Measurements from ENCODE around the gene GALT.
"Not testable (repeated sequence)": the region's sequence is repeated elsewhere in the genome, so short reads cannot be mapped to it uniquely, and the experiment has no call there.

Gene GALT

DNA sequence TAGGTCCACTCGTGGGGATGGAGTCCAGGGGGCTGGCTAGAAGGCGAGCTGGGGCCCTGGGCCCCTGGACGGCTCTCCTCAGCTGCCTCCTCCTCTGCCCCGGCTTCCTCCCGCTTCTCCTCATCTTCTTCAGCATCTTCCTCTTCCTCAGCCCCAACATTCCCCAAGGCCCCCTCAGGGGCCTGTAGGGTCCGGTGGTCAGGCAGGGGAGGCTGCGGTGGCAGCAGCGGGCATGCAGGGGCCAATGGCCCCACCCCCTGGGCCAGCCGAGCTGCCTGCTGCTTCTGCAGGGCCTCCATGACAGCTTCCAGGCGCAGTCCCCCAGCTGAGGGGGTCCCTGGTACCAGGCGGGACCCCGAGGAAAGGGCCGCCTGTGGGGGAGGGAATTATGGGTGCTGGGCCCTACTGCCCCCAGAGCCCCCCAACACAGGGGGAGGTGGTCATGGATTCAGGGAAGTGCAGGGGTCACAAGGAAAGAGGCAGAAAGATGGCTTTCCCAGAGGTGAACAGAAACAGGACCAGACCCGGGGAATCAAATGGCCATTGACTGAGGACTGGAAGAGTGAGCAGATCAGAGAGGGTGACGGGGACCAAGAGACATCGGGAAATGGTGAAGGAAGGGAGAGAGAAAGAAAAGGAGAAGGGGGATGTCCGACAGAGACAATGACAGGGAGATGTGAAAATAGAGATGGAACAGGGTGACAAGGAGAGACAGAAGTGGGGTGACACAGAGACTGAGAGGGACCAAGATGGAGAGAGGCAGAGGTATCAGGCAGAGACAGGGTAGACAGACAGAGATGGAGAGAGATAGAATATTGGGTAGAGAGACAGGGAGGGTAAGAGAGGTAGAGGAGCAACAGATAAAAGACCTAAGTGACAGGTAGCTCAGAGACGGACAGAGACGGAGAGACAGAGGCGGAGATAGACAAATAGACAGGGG lies 18.5 kb upstream of the GALT start:
- DNase-seq = no peak

DNA sequence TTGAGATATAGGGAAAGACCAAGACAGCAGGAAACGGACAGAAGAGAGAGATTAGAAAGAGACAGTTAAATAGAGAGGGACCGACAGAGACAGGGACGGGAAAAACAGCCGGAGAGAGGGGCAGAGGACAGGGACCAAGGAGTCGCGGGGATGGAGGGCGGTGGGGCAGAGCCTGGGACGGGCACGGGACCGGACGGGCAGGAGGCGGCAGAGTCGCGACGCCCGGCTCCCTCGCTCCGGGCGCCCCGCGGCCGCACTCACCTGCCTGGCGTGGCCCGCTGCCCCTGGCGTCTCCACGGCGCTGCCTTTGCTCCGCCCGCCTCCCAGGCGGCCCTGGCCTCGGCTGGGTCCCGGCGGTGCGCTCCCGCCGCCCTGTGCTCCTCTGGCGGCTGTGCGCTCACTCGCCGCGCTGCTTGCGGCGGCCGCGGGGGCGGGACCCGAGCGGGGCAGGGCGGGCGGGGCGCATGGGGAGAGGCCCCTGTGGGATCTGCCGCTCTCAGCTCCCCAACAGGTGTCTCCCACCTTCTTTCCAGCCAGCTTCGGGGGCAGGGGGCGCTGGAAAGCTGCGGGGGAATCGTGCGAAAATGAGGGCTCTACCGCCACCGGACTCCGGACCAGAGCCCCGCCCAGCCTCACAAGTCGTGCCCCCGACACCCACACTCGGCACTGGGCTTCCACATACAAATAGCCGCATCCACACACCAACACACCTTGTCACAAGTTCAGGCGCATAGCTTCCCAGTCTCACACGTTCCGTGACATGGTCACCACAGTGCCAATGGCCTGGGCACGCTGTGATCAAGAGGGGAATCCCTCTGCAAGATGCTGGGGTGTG lies 17.6 kb upstream of the GALT start, which contains the start of gene ARID3C:
Gene ARID3C (minus strand): TSS at position 411 of the 835 bp plus-strand sequence. CDS start 1,052 bp downstream, outside the sequence.
- no peak for DNase-seq

DNA sequence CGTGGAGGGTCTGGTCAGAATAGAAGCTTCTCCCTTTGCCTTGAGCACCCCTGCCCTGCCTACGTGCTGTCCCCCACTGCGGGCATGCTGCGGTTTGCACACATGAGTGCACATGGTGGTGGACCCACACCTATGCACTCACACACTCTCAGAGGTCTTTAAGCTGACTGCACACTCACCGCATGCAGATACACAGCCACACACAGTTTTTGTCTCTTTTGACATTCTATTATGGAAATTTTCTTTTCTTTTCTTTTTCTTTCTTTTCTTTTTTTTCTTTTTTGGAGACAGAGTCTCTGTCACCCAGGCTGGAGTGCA lies 17.0 kb upstream of the GALT start:
- DNase-seq = no peak

DNA sequence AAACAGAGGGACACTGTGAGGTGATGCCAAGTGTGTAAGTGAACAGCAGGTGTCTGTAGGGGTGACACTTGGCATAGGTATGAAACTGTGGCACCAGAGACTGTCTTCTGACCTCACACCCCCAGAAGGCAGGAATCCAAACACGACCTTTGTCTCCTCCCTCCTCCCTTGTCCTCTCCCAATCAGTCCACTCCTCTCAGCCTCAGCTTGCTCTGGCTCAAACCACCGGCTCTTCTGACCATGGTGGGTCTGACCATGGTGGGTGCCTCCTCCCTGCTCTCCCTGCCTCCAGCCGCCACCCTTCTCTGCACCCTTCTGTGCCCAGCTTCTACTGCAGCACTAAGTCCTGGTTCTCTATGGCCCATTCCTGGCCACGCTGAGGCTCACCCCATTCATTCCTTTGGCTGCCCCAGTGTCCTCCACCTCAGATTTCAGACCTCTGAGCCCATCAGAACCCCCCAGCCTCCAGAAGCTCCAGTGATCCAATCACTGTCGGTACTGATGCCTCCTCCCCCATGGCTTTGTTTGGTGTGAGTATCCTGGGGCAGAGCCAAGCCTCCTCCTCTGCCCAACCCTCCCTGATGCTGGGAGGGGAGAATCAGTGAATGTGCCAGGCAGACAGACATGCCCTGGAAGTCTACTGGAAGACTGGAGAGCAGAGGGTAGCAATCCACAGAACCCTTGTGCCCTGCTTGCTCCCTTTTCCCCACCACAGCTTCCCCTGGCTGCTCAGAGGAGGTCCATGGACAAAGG lies 15.9 kb upstream of the GALT start:
- DNase-seq = no peak

DNA sequence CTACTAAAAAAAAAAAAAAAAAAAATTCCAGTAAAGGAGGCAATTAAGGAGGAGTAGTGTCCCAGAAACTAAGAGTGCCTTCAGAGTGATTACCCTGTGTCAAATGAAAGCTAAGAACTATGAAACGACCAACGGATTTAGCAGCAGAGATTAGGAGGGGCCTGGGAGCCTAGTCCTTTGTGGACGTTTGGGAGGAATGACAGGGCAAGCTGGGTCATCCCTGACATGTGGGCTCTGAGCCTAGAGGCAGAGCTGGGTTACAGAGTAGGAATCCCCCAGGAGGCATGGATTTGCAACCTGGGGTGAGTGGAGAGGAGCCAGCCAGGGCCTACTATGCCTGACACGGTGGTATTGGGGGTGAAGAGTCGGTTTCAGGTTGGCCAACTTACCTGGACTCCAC lies 13.3 kb upstream of the GALT start:
- DNase-seq = no peak

DNA sequence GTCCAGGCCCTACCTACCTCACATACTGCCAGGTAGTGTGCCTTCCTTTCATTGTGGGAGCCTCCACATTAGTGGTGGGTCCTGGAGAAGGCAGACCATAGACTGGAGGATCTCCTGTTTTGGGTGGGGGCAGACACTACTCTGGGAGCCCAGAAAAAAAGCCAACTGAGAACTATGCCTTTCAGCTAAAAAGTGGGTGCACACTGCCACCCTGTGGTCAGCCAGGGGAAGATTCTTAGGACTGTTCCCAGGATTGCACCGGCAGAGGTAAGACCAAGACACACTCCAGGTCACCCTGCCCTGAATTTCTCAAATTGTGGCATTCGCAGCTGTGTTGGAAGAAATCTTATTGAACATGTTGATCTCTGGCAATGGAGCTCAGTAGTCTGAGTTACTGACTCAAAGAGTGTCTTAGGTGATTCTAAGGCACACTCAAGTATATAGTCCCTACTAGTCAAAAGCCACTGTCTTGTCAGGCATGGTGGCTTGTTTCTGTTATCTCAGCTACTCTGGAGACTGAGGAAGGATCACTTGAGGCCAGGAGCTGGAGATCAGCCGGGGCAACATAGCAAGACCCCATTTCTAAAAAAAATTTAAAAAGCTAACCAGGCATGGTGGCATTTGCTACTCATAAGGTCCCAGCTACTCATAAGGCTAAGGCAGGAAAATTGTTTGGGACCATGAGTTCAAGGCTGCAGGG lies 12.5 kb upstream of the GALT start:
- peak; percentile 53 for DNase-seq

DNA sequence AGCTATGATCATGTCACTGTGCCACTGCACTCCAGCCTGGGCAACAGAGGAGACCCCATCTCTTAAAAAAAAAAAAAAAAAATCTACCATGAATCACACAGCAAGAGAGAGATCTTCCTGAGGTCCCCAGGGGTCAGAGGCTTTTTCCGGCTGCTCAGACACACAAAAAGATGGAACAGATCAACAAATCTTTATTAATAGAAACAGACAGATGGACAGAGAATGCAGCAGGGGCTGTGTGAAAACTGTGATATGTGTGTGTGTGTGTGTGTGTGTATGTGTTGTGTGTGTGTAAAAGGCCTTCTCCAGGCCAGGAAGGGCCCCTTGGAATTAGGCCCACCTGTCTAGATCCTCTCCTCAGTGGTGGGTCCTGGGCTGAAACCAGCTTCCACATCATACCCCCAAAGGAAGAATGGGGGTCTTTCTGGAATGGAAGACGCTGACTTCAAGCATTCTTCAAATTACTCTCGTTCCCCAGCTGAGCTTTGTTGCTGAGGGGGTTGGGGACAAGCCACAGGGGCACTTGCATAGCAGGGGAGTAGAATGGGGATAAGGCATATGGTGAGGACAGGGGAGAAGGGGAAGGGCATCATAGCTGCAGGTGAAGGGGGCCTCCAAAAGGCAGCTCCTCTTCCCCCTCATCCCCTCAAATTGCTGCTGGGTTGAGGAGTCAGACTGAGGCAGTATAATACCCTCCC lies 11.8 kb upstream of the GALT start:
- DNase-seq = no peak

DNA sequence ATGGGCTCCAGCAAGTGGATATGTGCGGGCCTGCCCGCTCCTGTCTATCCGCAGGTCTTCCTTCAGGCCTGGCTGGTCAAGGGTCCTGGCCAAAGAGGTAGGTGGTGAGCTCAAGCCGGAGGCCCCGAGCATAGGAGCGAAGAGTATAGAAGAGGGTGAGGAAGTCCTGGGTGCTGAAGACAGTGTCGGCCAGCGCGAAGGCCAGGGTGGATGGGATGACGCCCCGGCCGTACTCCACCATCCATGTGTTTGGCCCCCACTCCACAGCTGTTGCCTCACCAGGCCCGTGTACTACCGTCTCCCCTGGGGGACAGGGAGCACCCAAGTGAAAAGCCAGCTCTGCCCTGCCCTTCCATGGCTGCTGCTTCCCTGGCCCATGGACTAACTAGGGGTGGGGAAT lies 10.9 kb upstream of the GALT start:
- DNase-seq = no peak

DNA sequence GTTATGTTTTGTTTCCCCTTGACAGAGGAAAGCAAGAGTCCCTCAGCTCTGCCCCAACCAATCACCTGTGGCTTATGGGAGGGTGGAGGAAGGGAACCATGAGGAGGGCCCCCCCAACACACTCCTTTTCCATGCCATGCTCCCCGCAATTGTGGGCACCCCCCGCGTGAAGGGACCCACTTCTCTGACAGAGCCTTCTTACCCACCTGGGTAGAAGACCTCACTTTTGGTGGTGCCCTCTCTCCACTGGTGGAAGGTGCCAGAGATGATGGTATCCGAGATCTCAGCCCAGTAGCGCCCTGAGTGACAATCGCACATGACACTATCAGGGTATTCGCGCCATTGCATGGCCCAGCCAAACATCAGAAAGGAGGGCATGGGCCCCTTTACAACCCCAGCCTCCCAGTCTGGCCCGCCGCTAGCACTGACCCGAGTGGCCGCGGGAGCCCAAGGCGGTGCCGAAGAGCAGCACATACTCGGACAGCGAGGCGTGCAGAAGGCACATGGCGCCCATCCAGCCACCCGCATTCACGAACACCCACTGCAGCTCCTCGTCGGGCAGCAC lies 9.6 kb upstream of the GALT start:
- no peak for DNase-seq

DNA sequence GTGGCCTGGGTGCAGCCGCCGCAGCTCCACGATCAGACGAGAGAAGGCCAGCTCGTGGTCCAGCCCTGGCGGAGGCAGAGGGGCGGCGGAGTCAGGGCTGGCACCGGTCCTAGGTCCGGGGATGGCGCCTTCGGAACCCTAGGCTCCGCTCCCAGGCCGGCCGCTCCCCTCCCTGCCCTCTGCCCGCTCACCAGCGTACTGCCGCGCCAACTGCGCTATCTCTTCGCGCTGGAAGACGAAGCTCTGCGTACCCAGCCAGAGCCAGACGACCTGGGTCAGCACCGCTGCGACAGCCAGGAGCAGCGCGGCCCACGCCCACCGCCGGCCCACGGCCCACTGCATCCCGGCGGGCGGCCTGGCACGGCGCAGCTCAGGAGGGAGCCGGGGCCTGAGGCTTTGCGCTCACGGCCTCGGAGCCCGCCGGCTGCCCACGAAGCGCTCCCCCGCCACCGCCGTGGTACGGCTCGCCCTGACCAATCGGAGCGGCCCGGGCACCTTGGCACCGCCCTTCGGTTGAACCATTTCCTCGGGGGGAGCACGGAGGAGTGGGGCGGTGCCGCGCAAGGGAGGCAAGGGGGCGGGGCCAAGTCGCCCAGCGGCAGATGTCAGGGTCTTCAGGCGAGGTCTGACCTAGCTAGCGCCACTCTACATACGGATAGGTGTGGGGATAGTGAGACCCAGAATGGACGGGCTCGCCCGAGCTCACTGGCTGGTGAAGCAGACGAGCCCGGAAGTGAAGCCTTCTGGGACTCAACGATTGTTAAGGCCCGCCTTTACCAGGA lies 8.9 kb upstream of the GALT start, which contains the start of gene SIGMAR1:
Gene SIGMAR1 (minus strand): TSS at position 432 of the 782 bp plus-strand sequence. CDS start 90 bp downstream, at position 342.
- DNase-seq = peak; percentile 95

DNA sequence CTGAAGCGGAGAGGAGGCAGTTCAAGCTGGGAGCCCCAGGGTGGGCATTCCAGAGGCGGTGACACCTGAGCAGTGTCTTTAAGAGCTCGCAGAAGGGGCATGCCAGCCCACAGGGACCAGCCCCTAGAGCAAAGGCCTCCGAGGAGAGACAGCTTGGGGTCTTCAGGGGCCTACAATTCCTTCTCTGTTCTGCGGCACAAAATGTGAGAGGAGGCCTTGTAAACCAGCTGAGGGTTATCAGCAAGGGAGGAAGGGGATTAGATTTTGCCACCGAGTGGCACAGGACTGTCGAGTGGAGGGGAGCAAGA lies 8.4 kb upstream of the GALT start:
- no peak for DNase-seq

DNA sequence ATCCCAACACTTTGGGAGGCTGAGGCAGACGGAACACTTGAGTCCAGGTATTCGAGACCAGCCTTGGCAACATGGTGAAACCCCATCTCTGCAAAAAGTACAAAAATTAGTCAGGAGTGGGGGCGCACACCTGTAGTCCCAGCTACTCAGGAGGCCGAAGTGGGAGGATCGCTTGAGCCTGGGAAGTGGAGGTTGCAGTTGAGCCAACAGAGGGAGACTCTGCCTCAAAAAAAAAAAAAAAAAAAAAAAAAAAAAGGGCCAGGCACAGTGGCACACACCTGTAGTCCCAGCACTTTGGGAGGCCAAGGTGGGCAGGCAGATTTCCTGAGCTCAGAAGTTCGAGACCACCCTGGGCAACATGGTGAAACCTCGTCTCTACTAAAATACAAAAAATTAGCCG lies 7.2 kb upstream of the GALT start:
- DNase-seq = not testable (repeated sequence)

DNA sequence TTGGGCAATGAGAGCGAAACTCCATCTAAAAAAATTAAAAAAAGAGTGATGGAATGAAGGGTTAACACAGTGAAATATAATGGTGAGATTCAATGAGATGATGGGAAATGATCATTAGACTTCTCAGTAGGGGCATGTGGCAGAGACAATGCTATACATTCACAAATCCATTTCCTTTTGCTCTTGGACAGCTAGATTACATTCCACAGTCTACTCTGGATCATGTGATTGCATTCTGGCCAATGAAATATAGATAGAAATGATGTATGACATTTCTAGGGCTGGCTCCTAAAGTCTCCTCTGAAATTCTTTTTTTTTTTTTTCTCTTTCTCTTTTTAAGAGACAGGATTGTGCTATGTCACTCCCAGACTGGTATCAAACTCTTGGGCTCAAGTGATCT lies 3.8 kb upstream of the GALT start:
- DNase-seq = no peak

DNA sequence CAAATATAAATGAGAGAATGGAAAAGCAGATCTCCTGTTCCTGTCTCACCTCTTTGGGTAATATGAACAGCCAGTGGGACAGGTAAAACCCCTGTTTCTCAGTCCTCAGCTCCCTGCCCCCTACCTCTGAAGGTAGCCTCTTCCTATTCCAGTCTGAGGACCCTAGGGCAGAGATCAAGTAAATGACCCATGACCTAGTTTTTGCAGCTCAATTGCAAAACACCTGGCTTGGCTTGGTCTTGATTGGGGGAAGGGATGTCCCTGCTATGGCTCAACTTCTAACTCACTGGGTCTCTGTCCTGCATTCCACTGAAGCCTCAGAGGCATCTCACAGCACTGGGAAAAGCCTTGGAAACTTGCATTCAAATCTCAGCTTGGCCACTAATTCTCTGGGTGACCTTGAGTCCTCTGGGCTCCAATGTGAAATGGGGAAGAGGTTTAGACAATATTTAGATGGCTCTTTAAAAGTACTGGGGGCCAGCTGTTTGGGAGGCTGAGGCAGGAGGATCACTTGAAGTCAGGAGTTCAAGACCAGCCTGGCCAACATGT lies 1.6 kb upstream of the GALT start:
- DNase-seq = no peak

DNA sequence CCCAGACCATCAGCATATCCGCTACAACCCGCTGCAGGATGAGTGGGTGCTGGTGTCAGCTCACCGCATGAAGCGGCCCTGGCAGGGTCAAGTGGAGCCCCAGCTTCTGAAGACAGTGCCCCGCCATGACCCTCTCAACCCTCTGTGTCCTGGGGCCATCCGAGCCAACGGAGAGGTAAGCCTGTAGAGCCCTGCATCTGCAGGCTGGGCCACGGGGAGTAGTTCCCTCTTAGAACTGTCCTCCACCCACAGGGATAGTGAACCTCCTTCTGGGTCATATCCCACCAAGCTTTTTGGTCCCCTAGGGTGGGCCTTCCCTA lies 569 bp downstream of the GALT start:
- no peak for DNase-seq

DNA sequence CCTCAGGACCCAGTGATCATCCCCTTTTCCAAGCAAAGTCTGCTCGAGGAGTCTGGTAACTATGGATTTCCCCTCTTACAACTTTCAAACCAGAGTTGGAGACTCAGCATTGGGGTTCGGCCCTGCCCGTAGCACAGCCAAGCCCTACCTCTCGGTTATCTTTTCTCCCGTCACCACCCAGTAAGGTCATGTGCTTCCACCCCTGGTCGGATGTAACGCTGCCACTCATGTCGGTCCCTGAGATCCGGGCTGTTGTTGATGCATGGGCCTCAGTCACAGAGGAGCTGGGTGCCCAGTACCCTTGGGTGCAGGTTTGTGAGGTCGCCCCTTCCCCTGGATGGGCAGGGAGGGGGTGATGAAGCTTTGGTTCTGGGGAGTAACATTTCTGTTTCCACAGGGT lies 1.2 kb downstream of the GALT start:
- no peak for DNase-seq

DNA sequence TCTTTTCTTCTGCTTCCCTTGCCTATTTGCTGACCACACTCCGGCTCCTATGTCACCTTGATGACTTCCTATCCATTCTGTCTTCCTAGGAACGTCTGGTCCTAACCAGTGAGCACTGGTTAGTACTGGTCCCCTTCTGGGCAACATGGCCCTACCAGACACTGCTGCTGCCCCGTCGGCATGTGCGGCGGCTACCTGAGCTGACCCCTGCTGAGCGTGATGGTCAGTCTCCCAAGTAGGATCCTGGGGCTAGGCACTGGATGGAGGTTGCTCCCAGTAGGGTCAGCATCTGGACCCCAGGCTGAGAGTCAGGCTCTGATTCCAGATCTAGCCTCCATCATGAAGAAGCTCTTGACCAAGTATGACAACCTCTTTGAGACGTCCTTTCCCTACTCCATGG lies 2.2 kb downstream of the GALT start:
- DNase-seq = no peak

DNA sequence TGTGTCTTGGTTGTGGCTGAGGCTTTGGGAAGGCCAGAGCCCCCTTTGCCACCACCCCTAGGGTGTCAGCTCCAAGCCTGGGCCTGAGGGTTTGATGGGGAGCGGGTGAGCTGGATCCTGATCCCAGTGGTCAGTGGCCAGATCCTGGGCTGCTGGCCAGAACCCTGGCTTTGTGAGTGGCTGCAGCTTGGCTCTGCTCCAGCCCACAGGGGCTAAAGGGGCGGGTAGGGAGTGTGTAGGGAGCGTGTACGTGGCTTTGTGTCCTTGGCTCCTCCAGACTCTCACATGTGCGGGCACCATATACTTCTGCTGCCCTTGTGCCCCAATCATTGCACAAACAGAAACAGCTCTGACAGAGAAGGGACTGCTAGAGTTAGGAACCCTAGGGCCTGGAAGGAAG lies 4.3 kb downstream of the GALT start:
- no peak for DNase-seq

DNA sequence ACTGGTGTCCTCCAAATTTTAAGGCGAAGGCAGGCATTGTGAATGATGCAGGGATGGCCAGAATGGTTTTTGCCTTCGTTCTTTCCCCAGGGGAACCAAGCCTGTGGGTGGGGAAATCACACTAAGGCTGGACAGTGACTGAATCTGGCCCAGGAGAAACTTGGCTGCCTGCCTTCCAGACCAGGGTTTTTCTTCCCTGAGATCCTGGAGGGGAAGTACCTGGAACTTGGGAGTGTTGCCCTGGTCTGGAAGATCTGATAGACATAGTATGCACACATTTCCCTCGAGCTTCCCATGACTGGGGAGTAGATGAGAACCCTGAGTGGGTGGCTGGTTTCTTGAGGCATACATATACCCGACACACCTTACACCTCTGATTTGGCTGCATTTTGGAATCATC lies 4.8 kb downstream of the GALT start:
- DNase-seq = no peak

DNA sequence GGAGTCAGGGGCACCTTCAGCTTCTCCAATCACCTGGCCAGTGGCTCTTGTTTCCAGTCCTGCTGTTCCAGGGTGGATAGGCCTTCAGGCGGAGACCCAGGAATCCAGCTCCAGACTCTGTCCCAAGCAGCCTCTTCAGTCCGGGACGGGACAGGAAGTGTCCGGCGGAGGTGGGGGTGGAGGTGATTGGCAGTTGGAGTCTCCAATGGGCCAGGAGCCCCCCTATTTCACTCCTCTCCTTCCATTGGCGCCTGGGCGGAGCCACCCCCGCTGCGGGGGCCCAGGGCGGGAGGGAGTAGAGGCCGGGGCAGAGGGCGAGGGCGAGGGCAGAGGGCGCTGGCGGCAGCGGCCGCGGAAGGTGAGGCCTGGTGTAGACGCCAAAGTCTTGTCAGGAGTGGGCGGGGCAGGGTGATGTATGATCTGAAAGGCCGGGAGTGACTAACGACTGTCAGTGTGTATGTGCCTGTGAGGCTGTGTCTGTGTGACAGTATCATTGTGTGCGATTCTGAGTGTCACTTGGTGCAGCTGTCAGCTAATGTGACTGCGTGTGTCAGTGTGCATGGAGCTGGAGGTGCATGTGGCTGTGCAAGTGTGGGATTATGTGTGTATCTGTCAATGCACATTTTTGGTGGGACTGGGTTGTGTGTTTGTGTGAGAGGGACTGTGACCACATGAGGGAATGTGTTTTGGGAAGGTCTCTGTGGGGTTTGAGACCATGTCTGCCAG lies 5.6 kb downstream of the GALT start, which contains the start of gene IL11RA:
Gene IL11RA (plus strand): TSS at position 310 of the 726 bp plus-strand sequence. CDS start 3,033 bp downstream, outside the sequence.
- peak; percentile 85 for DNase-seq

Data from fibroblast of skin of right biceps (primary cell).